Fibroblast of pulmonary artery (primary cell): ENCODE results near the gene DDX54.
"Not testable (repeated sequence)": the region's sequence is repeated elsewhere in the genome, so short reads cannot be mapped to it uniquely, and the experiment has no call there.

Source experiments
- DNase-seq: peaks from one replicate; pipeline ENCODE4 v3.0.0-alpha.2; 2010; ENCODE audit warnings: low read depth
- H3K4me3 ChIP-seq: replicated peaks from 2 replicates; pipeline ENCODE4 v1.5.1; 2011; ENCODE audit warnings: low read depth, mild to moderate bottlenecking, control low read depth, low read length, moderate library complexity
- CTCF ChIP-seq: IDR thresholded peaks from 2 replicates; pipeline ENCODE4 v1.5.1; 2011; ENCODE audit warnings: mild to moderate bottlenecking, control low read depth, low read length, inconsistent platforms; ENCODE audit errors: missing control alignments

Gene DDX54

GRCh38 chr12:113145720-113146551 lies 39.3 kb downstream of the DDX54 start:
- no peak overlapping the region for H3K4me3 ChIP-seq
- peak; percentile 69 for DNase-seq
- no peak for TF ChIP-seq CTCF

GRCh38 chr12:113144806-113145205 lies 40.5 kb downstream of the DDX54 start:
- DNase-seq, result no peak
- H3K4me3 ChIP-seq, result no peak overlapping the region
- TF ChIP-seq CTCF, result no peak

GRCh38 chr12:113143959-113144358 lies 41.3 kb downstream of the DDX54 start:
- no peak for DNase-seq
- TF ChIP-seq CTCF, result no peak
- no peak overlapping the region for H3K4me3 ChIP-seq

GRCh38 chr12:113142886-113143332 lies 42.4 kb downstream of the DDX54 start:
- no peak overlapping the region for H3K4me3 ChIP-seq
- TF ChIP-seq CTCF, result no peak
- DNase-seq, result no peak

GRCh38 chr12:113142173-113142885 lies 42.9 kb downstream of the DDX54 start:
- no peak for DNase-seq
- no peak overlapping the region for H3K4me3 ChIP-seq
- no peak for TF ChIP-seq CTCF

GRCh38 chr12:113141716-113142115 lies 43.6 kb downstream of the DDX54 start:
- not testable (repeated sequence) for DNase-seq, H3K4me3 ChIP-seq

- DNase-seq, result no peak
- TF ChIP-seq CTCF, result no peak
Observed at GRCh38 chr12:113140706-113141105, 44.6 kb downstream of the DDX54 start.

More at GRCh38 chr12:113140706-113141105, 44.6 kb downstream of the DDX54 start:
- H3K4me3 ChIP-seq, result no peak overlapping the region
